Endothelial cell of umbilical vein (primary cell): ENCODE data around the gene AK9. TPM values are rescaled to one million over a fixed set of nuclear protein-coding genes. Genes with fewer than 3 reads are reported as not detected.

Source experiments
- BruUV-seq: library from RNA; stranded (reverse); fragments of 400-500 nt; replicated peaks from 2 replicates; lab custom pipeline; 2021; lab: Mats Ljungman, UMichigan
- CTCF ChIA-PET: fragments of 300-600, 350-600 bp; sonication (Branson Sonifier 250); formaldehyde crosslinking; loops from one replicate; lab custom pipeline; 2021; ENCODE audit warnings: antibody characterized with exemption, inconsistent platforms; lab: Charles Lee
- POLR2A ChIA-PET: fragments of 300-600, 350-600 bp; sonication (Branson Sonifier 250); formaldehyde crosslinking; loops from one replicate; lab custom pipeline; 2021; ENCODE audit warnings: antibody characterized with exemption, inconsistent platforms; lab: Charles Lee
- DNase-seq: peaks from one replicate; pipeline ENCODE4 v3.0.0-alpha.2; 2011; ENCODE audit warnings: low read depth, low spot score
- FAIRE-seq: peaks from 2 replicates; lab custom pipeline; 2011; peaks lifted over from hg19 to GRCh38; lab: Jason Lieb, UNC
- H2AFZ ChIP-seq: 2 replicates; pipeline ENCODE4 v1.6.0; 2012; ENCODE audit warnings: low read depth, low read length, control low read depth, inconsistent platforms
- H3K27ac ChIP-seq: 2 replicates; pipeline ENCODE4 v1.5.1; 2011; ENCODE audit warnings: low read depth, mild to moderate bottlenecking, control low read depth, low read length, moderate library complexity; ENCODE audit not compliant: insufficient read depth
- H3K27me3 ChIP-seq, 2 experiments: 2 replicates each; pipeline versions ENCODE4 v1.6.0 to v1.6.1; 2011; ENCODE audit warnings: low read length in 2 of 2, mixed read lengths in 1 of 2; ENCODE audit not compliant: control insufficient read depth in 2 of 2, insufficient read depth in 2 of 2
- H3K36me3 ChIP-seq, 2 experiments: 2 replicates in 1 of 2; 3 replicates in 1 of 2; pipeline ENCODE4 v1.5.1; 2011; ENCODE audit warnings: low read length in 2 of 2, mild to moderate bottlenecking in 1 of 2, moderate library complexity in 1 of 2; ENCODE audit not compliant: control insufficient read depth in 2 of 2, insufficient read depth in 2 of 2; ENCODE audit errors: extremely low read depth in 1 of 2
- H3K4me1 ChIP-seq: 3 replicates; pipeline ENCODE4 v1.5.1; 2011; ENCODE audit warnings: mild to moderate bottlenecking, low read length; ENCODE audit not compliant: control insufficient read depth, insufficient read depth; ENCODE audit errors: extremely low read depth
- H3K4me2 ChIP-seq: 2 replicates; pipeline ENCODE4 v1.6.1; 2011; ENCODE audit warnings: low read length, control low read depth, mixed read lengths; ENCODE audit not compliant: insufficient read depth
- H3K4me3 ChIP-seq, 3 experiments: fragments of 200-600 bp in 1 of 3; sonication (generic), shearing (Covaris generic) in 1 of 3; replicated peaks in 1 of 3; 2 replicates each; pipeline ENCODE4 v1.5.1; 2011 to 2016; ENCODE audit warnings: control low read depth in 3 of 3, low read length in 3 of 3, mild to moderate bottlenecking in 2 of 3, inconsistent platforms in 1 of 3, low read depth in 1 of 3, moderate library complexity in 1 of 3; ENCODE audit not compliant: insufficient read depth in 1 of 3
- H3K79me2 ChIP-seq: 2 replicates; pipeline ENCODE4 v1.6.0; 2012; ENCODE audit warnings: low read length, inconsistent platforms; ENCODE audit not compliant: control insufficient read depth, insufficient read depth
- H3K9ac ChIP-seq: replicated peaks from 2 replicates; pipeline ENCODE3; 2011; ENCODE audit warnings: low read length, control low read depth; ENCODE audit not compliant: insufficient read depth; ENCODE audit errors: extremely low read depth
- H3K9me1 ChIP-seq: replicated peaks from 3 replicates; pipeline ENCODE4 v1.6.0; 2011; ENCODE audit warnings: mild to moderate bottlenecking, low read length; ENCODE audit not compliant: control insufficient read depth, insufficient read depth; ENCODE audit errors: extremely low read depth
- H3K9me3 ChIP-seq: replicated peaks from 2 replicates; pipeline ENCODE4 v1.5.1; 2012; ENCODE audit warnings: low read length, inconsistent platforms; ENCODE audit not compliant: control insufficient read depth, insufficient read depth
- H4K20me1 ChIP-seq: replicated peaks from 2 replicates; pipeline ENCODE3; 2011; ENCODE audit warnings: mild to moderate bottlenecking, low read length; ENCODE audit not compliant: control insufficient read depth, insufficient read depth; ENCODE audit errors: extremely low read depth
- EZH2 ChIP-seq: IDR thresholded peaks from 2 replicates; pipeline ENCODE4 v1.6.1; 2012; ENCODE audit warnings: borderline replicate concordance, low read depth, mild to moderate bottlenecking, moderate library complexity, low read length, inconsistent platforms; ENCODE audit not compliant: severe bottlenecking
- FOS ChIP-seq: IDR thresholded peaks from 2 replicates; pipeline ENCODE4 v1.6.1; 2011; ENCODE audit warnings: mild to moderate bottlenecking, low read length, moderate library complexity, borderline replicate concordance; ENCODE audit not compliant: insufficient read depth
- GATA2 ChIP-seq: IDR thresholded peaks from 2 replicates; pipeline ENCODE4 v1.7.0; 2011; ENCODE audit warnings: low read depth, mild to moderate bottlenecking, moderate library complexity, mixed read lengths, low read length; ENCODE audit not compliant: insufficient read length, insufficient read depth
- JUN ChIP-seq: IDR thresholded peaks from 2 replicates; pipeline ENCODE4 v1.6.1; 2011; ENCODE audit warnings: borderline replicate concordance, low read depth; ENCODE audit not compliant: insufficient read length, insufficient read depth
- MYC ChIP-seq: IDR thresholded peaks from one replicate; pipeline ENCODE4 v1.6.1; 2011; ENCODE audit warnings: mild to moderate bottlenecking, low read depth, low read length
- POLR2A ChIP-seq: IDR thresholded peaks from 2 replicates; pipeline ENCODE4 v1.6.1; 2012; ENCODE audit warnings: low read depth, mild to moderate bottlenecking, control low read depth, low read length
- POLR2AphosphoS5 ChIP-seq: IDR thresholded peaks from 2 replicates; pipeline ENCODE4 v1.6.1; 2012; ENCODE audit warnings: low read depth, mild to moderate bottlenecking, control low read depth, low read length, moderate library complexity; ENCODE audit not compliant: insufficient read depth
- dilution Hi-C: fragments of 300-500 bp; cut with MboI; formaldehyde crosslinking; loops from one replicate; pipeline ENCODE4 v1.15.0; 2019; ENCODE audit warnings: low sequenced_read_pairs; ENCODE audit not compliant: extremely low pct_ligation_motif_present
- intact Hi-C: fragments of 100-400 bp; cut with micrococcal nuclease; formaldehyde crosslinking; loops from one replicate; pipeline ENCODE4 v1.10.0; 2022
- polyA plus RNA-seq, 4 experiments: library from polyadenylated mRNA; depleted of rRNA in 3 of 4; stranded (reverse) in 3 of 4; unstranded in 1 of 4; fragments of >200 nt; gene quantifications; 2 replicates each; pipeline versions ENCODE4 v1.2.1 to v1.2.3, GENCODE V29; 2011 to 2012; ENCODE audit warnings: missing spikeins in 1 of 4
- total RNA-seq: library from RNA; stranded (reverse); gene quantifications from 2 replicates; pipeline ENCODE4 v1.2.3, GENCODE V29; 2021
- TF ChIP-seq, protein P1 (sequence below): IDR thresholded peaks from 2 replicates; pipeline ENCODE4 v1.6.1; 2011; ENCODE audit not compliant: insufficient read depth, insufficient read length
- TF ChIP-seq, protein P2 (sequence below), 2 donors: IDR thresholded peaks; 1 replicate in 1 of 2; 2 replicates in 1 of 2; pipeline ENCODE4 v1.5.1; 2011; ENCODE audit warnings: low read length in 2 of 2, mild to moderate bottlenecking in 2 of 2, moderate library complexity in 2 of 2, control low read depth in 1 of 2, inconsistent platforms in 1 of 2, low read depth in 1 of 2; ENCODE audit not compliant: insufficient read depth in 1 of 2; ENCODE audit errors: extremely low read depth in 1 of 2

The AK9 gene
- total and polyA plus RNA-seq, 2 donors (not counting 3 experiments of a cell fraction or from before 2014, with no cell fraction given), result 1.4 to 3.2 TPM

DNA sequence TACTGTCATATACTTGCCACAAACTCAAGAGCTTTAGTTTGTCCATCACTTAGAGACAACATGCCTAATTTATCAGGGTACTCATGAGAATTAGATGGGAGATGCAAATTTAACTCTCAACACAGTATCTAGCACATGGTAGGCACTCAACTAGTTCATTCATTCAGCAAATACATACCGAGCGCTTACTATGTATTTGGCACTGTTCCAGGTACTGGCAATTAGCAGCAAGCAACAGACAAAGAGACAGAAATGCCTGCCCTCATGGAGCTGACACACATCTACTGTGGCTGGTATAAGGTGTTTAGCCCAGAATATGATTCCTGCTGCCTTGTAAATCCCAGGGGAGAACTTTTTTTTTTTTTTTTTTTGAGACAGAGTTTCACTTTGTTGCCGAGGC is 240.2 kb downstream of the AK9 start:
- H2AFZ ChIP-seq, result no peak overlapping the region
- H3K9ac ChIP-seq, result no peak overlapping the region
- intact Hi-C loops (no loop called here), dilution Hi-C loops (no loop called here)
- no peaks in the 10 kb centered on the region for H3K79me2 ChIP-seq
- H3K4me2 ChIP-seq, result no peak overlapping the region
- BruUV-seq, result no TSS peak
- H3K27me3 ChIP-seq, result no peaks in the 10 kb centered on the region
- FAIRE-seq (no peak), DNase-seq (no peak)
- TF ChIP-seq POLR2AphosphoS5 (no peak), GATA2 (no peak), FOS (no peak), EZH2 (no peak), POLR2A (no peak), MYC (no peak), JUN (no peak)
- TF ChIP-seq, protein P1, sequence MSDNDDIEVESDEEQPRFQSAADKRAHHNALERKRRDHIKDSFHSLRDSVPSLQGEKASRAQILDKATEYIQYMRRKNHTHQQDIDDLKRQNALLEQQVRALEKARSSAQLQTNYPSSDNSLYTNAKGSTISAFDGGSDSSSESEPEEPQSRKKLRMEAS, result no peak
- TF ChIP-seq, protein P2, sequence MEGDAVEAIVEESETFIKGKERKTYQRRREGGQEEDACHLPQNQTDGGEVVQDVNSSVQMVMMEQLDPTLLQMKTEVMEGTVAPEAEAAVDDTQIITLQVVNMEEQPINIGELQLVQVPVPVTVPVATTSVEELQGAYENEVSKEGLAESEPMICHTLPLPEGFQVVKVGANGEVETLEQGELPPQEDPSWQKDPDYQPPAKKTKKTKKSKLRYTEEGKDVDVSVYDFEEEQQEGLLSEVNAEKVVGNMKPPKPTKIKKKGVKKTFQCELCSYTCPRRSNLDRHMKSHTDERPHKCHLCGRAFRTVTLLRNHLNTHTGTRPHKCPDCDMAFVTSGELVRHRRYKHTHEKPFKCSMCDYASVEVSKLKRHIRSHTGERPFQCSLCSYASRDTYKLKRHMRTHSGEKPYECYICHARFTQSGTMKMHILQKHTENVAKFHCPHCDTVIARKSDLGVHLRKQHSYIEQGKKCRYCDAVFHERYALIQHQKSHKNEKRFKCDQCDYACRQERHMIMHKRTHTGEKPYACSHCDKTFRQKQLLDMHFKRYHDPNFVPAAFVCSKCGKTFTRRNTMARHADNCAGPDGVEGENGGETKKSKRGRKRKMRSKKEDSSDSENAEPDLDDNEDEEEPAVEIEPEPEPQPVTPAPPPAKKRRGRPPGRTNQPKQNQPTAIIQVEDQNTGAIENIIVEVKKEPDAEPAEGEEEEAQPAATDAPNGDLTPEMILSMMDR (IDR thresholded peaks at IDR 0.05; ENCODE audit: extremely low read depth in 1 of 2, insufficient read depth in 1 of 2, low read depth in 1 of 2, low read length in 2 of 2), result no peak
- POLR2A ChIA-PET, result no interaction called here
- CTCF ChIA-PET, result interaction anchor here (1.7 kb wide), 1 partner anchor 10 kb away, joined by 6 read pairs; the partner anchor contains the start of genes PPIL6 and SMPD2
- H3K4me3 ChIP-seq, result no peak overlapping the region
- H4K20me1 ChIP-seq, result no peaks in the 10 kb centered on the region
- H3K9me3 ChIP-seq, result no peaks in the 10 kb centered on the region
- no peak overlapping the region for H3K27ac ChIP-seq
- no peaks in the 10 kb centered on the region for H3K4me1 ChIP-seq
- H3K36me3 ChIP-seq, result peaks cover 0 to 3% of the 10 kb centered on the region in 2 experiments
- no peaks in the 10 kb centered on the region for H3K9me1 ChIP-seq
